Neuron (in vitro differentiated cells): ENCODE data around the gene SRP68.

Source experiments
- H2AFZ ChIP-seq: one replicate; pipeline ENCODE4 v1.6.1; 2013; ENCODE audit warnings: low read depth, mild to moderate bottlenecking, inconsistent platforms, low read length, moderate library complexity
- H3K27me3 ChIP-seq: one replicate; pipeline ENCODE4 v1.6.1; 2013; ENCODE audit warnings: low read length; ENCODE audit not compliant: insufficient read depth
- H3K36me3 ChIP-seq: one replicate; pipeline ENCODE4 v1.6.1; 2013; ENCODE audit warnings: low read length; ENCODE audit not compliant: insufficient read depth
- H3K4me1 ChIP-seq: one replicate; pipeline ENCODE4 v1.6.1; 2013; ENCODE audit warnings: low read length; ENCODE audit not compliant: insufficient read depth
- H3K4me3 ChIP-seq: 2 replicates; pipeline ENCODE4 v1.5.1; 2013; ENCODE audit warnings: mild to moderate bottlenecking, low read length, moderate library complexity
- H3K9me3 ChIP-seq: one replicate; pipeline ENCODE4 v1.6.1; 2013; ENCODE audit warnings: low read length

The SRP68 gene

DNA sequence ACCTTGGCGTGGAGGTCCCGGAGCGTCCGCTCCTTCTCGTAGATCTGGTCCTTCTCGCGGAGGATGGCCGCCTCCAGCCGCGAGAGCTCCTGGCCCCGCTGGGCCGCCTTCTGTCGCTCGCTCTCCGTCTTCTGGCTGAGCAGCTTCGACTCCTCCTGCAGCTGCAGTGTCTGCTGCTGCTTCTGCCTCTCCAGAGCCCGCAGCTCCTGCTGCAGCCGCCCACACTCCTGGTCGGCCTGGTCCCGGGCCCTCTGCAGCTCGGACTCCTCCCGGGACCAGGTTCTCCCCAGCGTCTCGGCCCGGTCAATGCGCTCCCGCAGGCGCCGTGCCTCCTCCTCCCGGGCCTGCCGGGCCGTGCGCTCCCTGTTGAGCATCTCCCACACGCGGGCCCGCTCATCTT lies 64.1 kb downstream of the SRP68 start:
- Histone ChIP-seq H3K4me3 (no peak overlapping the region), H3K4me1 (no peaks in the 10 kb centered on the region), H2AFZ (no peak overlapping the region), H3K36me3 (no peaks in the 10 kb centered on the region), H3K27me3 (no peaks in the 10 kb centered on the region), H3K9me3 (no peaks in the 10 kb centered on the region)

DNA sequence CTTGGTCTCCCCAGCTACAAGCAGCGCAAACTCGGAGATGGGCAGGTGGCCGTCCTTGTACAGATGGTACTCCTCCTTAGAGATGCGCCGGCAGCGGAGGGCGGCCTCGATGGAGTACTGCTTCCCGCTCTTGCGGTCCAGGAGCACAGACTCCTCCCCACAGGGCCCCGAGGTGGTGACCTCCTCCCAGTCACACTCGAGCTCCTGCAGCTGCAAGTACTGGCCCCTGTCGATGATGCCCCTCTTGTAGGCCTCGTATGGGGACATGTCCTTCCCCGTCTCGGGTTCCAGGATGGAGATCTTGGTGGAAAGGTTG lies 64.5 kb downstream of the SRP68 start:
- H3K36me3 ChIP-seq: no peaks in the 10 kb centered on the region
- no peak overlapping the region for H3K4me3 ChIP-seq

DNA sequence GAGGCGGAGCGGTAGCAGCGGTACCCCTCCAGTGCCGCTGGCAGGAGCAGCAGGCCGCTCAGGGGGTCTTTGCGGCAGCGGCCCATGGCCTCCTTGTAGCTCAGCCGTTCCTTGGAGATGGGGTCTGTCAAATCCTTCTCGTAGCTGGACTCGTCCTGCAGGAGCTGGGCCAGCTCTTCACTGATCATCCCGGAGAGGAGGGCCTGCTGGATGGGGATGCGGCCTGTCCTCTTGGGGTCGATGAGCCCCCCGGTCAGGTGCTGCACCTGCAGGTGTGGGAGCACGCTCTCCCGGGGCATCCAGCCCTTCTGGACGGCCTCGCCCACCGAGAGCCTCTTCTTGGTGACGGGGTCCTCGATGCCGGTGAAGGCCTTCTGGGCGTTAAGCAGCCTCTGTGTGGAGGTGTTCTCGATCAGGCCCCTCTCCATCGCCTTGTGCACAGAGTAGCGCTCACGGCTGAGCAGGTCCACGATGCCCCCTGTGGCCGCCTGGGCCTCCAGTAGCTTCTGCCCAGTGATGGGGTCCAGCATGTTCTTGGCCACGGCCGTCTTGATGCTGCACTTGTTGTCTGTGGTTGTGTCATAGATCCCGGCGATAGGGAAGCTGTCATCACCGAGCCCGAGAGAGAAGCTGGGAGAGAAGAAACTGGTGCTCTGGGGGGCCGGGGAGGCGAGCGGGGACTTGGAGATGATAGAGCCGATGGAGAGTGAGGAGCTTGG lies 65.0 kb downstream of the SRP68 start:
- H3K4me3 ChIP-seq: no peak overlapping the region
- H3K27me3 ChIP-seq: no peaks in the 10 kb centered on the region
- no peaks in the 10 kb centered on the region for H3K4me1 ChIP-seq
- no peaks in the 10 kb centered on the region for H3K9me3 ChIP-seq
- no peak overlapping the region for H2AFZ ChIP-seq
- H3K36me3 ChIP-seq: no peaks in the 10 kb centered on the region

More for the DNA sequence above, 64.5 kb downstream of the SRP68 start:
- H3K4me1 ChIP-seq: no peaks in the 10 kb centered on the region
- no peaks in the 10 kb centered on the region for H3K27me3 ChIP-seq
- H2AFZ ChIP-seq: no peak overlapping the region
- H3K9me3 ChIP-seq: no peaks in the 10 kb centered on the region

DNA sequence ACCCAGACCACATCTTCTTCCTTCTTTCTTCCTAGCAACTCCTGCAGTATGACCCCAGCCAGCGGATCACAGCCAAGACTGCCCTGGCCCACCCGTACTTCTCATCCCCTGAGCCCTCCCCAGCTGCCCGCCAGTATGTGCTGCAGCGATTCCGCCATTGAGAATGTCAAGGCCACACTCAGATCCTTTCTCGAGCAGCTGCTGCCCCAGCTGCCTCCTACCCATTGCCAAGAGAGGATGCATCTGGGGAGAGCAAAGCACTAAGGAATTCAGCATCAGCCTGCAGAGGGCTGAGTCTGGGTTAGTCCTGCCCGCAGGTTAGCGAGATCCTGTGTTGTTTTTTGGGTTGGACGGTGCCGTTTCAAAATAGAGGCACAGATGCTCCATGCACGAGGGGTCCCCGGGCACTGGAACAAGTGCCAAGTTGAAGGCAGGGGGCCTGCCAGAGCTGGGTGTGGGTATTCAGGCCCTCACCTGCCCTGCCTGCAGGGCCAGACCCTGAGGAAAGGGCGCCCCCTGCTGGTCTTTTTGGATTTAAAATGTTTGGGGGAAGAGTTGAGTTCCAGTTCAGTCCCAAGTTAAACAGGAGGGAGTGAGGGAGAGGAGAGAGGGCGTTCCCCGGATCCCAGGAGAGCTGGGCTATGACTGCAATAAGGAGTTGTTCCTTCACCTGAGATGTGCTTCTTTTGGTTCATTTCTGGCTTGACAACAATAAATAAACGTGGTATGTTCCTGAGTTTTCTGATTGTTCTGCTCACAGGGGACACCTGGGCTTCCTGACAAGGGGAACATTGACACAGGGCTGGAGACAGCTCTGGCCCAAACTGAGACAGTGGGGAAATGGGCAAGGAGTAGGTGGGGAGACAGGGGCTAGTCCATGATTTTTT lies 66.8 kb downstream of the SRP68 start:
- H3K4me1 ChIP-seq: no peaks in the 10 kb centered on the region

DNA sequence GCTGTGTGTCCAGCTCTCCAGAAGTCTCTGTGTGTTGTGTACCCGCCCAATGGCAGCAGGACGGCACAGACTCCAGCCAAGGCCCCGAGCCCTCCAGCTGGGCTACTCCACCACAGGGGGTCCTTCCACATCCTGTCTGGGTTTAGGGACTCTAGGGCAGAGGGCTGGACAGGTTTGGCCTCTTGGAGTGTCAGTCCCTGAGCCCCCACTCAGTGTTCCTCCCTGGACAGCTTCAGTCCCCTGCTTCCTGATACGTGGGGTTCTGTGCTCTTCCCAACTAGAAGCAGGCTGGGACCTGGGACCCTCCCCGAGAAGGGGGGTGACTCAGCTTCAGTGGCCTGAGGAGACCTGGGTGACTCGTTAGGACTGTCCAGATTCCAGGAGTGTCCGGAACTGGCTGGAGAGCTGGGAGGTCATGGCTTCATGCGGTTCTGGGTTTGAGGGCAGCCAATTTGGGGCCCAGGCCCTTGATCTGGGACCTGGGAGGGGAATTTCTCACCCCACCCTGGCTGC lies 67.5 kb downstream of the SRP68 start:
- Histone ChIP-seq H2AFZ (no peak overlapping the region), H3K9me3 (no peaks in the 10 kb centered on the region), H3K27me3 (no peaks in the 10 kb centered on the region)

More for the DNA sequence above, 66.8 kb downstream of the SRP68 start:
- Histone ChIP-seq H3K4me3 (no peak overlapping the region), H3K36me3 (peaks cover 9% of the 10 kb centered on the region), H3K9me3 (no peaks in the 10 kb centered on the region), H2AFZ (no peak overlapping the region), H3K27me3 (no peaks in the 10 kb centered on the region)

DNA sequence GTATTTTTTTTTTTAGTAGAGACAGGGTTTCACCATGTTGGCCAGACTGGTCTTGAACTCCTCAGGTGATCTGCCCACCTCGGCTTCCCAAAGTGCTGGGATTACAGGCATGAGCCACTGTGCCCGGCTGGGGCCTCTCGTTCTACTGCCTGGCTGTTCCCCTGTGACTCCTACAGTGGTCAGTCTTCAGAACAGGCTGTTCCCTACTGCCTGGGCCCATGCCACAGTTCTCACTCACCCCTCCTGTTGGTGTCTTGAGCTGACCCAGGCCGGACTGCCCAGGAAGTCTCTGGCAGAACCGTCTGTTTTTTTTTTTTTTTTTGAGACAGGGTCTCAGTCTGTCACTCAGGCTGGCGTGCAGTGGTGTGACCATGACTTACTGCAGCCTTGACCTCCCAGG lies 68.4 kb downstream of the SRP68 start:
- Histone ChIP-seq H3K36me3 (peaks cover 9% of the 10 kb centered on the region), H2AFZ (no peak overlapping the region), H3K4me3 (no peak overlapping the region), H3K27me3 (no peaks in the 10 kb centered on the region), H3K4me1 (no peaks in the 10 kb centered on the region), H3K9me3 (no peaks in the 10 kb centered on the region)

More for the DNA sequence above, 67.5 kb downstream of the SRP68 start:
- no peaks in the 10 kb centered on the region for H3K4me1 ChIP-seq
- H3K36me3 ChIP-seq: peaks cover 9% of the 10 kb centered on the region
- H3K4me3 ChIP-seq: no peak overlapping the region

DNA sequence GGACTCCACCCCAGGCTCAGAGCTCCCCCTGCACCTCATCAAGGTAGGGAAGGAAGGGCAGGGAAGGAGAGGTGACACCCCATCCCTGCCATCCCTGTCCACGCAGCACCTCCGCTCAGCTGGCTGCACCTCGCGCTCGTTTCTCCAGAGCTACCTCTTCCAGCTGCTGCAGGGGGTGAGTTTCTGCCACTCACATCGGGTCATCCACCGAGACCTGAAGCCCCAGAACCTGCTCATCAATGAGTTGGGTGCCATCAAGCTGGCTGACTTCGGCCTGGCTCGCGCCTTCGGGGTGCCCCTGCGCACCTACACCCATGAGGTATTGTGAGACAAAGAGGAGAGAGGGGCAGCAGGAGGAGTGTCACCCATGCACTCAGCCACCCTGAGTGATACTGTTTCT lies 70.2 kb downstream of the SRP68 start:
- no peak overlapping the region for H2AFZ ChIP-seq
- H3K27me3 ChIP-seq: no peaks in the 10 kb centered on the region
- H3K4me1 ChIP-seq: no peaks in the 10 kb centered on the region
- no peaks in the 10 kb centered on the region for H3K9me3 ChIP-seq
- H3K36me3 ChIP-seq: peaks cover 9% of the 10 kb centered on the region
- no peak overlapping the region for H3K4me3 ChIP-seq

DNA sequence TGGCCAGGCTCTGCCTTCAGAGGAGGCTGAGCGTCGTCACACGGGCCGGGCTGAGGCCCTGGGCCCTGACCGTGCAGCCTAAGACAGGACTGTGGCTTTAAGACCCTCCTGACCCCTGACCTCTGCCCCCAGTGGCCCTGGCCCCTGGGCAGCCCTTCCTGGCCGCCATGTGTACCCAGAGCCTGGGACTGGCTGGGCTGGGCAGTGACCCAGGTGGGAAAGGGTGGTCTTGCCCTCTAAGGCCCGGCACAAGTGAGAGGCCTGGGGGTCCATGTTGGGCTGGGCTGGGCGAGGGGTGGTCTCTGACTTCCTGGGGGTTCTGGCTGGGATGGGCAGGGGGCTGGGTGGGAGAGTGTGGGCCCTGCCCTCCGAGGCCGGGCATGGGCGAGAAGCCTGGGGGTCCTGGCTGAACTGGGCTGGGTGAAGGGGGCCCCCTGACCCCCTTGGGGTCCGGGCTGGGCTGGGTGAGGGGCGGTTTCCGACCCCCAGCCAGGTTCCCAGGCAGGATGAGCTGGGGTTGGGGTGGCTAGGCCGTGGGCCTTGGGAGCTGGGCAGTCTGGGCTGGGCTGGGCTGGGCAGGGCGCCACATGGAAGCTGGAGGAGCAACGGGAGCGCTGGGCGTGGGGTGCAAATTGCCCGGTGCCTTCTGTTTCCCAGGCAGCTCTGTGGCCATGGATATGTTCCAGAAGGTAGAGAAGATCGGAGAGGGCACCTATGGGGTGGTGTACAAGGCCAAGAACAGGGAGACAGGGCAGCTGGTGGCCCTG lies 71.4 kb downstream of the SRP68 start, which contains the start of gene CDK3:
TSS of gene CDK3 (plus strand) at position 101 of the 767 bp plus-strand sequence. CDS start at position 672, 571 bp downstream.
- H3K36me3 ChIP-seq: peaks cover 9% of the 10 kb centered on the region
- no peak within 1 kb of the TSS for H2AFZ ChIP-seq
- no peaks in the 10 kb centered on the region for H3K4me1 ChIP-seq
- H3K9me3 ChIP-seq: no peaks in the 10 kb centered on the region
- no peak within 1 kb of the TSS for H3K4me3 ChIP-seq
- no peaks in the 10 kb centered on the region for H3K27me3 ChIP-seq

DNA sequence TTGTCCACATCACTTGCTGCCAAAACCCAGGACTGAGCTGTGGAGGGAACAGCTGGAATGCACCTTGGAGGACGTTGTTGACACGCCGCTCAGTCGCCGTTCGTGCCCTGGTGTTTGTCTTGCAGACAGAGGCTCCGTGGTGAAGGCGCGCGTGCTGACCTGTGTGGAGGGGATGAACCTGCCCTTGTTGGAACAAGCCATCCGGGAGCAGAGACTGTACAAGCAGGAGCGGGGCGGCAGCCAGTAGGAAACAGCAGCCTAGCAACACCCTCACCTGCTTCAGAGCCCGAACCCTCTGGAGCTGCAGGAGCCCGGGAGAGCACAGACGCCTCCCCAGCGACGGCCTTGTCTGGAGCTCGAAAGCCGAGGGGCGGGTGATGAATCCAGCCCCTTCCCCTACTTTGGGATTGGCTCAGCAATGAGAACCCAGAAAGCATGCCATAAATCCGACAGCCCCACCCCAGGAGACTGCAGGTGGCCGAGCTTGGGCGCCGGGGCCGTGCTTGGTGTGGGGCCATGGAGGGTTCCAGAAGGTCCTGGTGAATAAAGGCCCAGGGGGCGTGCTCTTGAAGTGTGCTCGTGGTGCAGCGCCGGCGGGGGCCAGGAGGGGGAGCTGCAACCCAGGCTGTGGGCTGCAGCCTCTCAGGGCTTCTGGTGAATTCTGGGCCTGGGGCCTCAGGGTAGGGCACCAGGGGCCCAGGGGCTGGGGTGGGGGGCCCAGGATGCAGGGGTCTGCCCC lies 72.1 kb downstream of the SRP68 start:
- no peak overlapping the region for H3K4me3 ChIP-seq

DNA sequence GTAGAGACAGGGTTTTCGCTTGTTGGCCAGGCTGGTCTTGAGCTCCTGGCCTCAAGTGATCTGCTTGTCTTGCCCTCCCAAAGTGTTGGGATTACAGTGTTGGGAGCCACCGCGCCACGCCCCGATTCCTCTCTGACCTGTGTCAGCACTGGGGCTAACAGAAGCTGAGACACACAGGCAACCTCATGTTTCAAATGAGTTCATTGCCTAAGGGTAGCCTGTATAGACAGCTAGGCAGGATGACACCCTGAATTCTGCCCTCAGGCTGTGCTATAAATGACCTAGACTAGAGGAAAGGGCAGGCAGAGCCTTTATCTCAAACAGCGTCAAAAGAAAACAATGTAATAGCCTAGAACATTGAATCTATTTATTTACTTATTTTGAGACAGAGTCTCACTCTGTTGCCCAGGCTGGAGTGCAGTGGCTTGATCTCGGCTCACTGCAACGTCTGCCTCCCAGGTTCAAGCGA lies 74.0 kb downstream of the SRP68 start:
- Histone ChIP-seq H3K36me3 (peaks cover 13% of the 10 kb centered on the region), H3K4me3 (no peak overlapping the region), H3K9me3 (no peaks in the 10 kb centered on the region), H3K4me1 (no peaks in the 10 kb centered on the region), H2AFZ (no peak overlapping the region), H3K27me3 (no peaks in the 10 kb centered on the region)

More for the DNA sequence above, 72.1 kb downstream of the SRP68 start:
- Histone ChIP-seq H3K9me3 (no peaks in the 10 kb centered on the region), H3K36me3 (peaks cover 11% of the 10 kb centered on the region), H3K4me1 (no peaks in the 10 kb centered on the region), H3K27me3 (no peaks in the 10 kb centered on the region), H2AFZ (no peak overlapping the region)

DNA sequence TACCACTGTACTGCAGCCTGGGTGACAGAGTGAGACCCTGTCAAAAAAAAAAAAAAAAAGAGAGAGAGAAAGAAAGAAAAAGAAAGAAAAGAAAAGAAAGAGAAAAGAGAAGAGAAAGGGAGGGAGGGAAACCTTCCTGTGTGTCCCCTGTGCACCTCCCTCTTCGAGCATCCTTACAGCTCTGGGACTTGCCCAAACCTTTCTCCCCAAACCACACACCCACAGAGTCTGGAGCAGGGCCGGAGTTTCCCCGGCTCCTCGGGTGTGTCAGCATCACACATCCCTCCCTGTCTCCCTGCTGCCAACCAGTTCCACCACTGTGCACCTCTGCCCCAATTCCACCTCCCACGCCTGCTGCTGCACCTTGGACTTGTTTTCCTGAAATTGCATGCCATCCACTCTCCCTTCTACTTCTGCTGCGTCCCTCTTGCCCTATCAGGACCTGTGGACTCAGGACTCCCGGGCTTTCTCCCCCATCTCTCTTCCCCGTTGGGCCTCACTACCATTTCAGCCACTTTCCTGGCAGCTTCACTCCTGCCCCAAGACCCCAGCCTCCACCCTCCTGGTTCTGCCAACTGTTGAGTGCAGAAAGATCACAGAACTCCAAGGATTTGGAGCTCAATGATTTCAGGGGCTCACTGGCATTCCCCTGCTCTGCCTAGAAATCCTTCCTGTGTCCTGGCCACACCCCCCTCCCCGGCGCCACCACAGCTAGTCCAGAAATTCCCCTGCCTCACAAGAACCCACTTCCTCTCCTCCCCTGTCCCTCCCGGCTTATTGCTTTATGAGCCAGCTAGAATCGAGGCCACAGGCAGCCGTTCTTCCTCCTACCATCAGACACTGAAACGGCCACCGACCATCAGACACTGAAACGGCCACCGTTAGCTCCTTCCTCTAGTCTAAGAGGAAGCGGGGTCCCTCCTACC lies 75.4 kb downstream of the SRP68 start:
- Histone ChIP-seq H3K27me3 (no peaks in the 10 kb centered on the region), H2AFZ (no peak overlapping the region), H3K36me3 (peaks cover 13% of the 10 kb centered on the region), H3K4me3 (no peak overlapping the region), H3K4me1 (no peaks in the 10 kb centered on the region), H3K9me3 (no peaks in the 10 kb centered on the region)
